Measurements from ENCODE around the gene PLEKHA8. TPM values are rescaled to one million over a fixed set of nuclear protein-coding genes. Genes with fewer than 3 reads are reported as not detected.

PLEKHA8 gene
- total RNA-seq, 6 experiments from 2014 or later = 2.7 to 8.1 (median 4.4) TPM

DNA sequence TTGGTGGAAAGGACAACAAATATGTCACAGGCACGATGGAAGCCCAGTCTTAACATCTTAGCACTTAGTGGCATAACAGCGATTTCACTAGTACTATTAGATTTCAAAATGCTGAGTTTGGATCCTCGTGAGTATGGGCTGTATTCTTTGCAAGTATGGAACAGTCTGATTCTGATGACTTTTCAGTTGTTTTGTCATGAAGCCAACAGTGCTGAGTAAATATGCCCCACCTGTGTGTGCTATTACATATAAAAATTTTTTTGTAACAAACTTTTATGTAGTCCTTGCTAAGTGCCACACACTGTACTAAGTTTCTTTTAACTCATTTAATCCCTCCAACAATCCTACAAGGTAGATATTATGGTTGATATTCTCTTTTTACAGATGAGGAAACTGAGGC, 137.4 kb downstream of the PLEKHA8 start:
- 50% methylated on average over 3 of the region's 3 CpGs for WGBS (ENCODE audit: insufficient coverage, low coverage, low lambda C conversion rate, missing lambda C conversion rate)
- no peak overlapping the region for H3K27ac ChIP-seq

DNA sequence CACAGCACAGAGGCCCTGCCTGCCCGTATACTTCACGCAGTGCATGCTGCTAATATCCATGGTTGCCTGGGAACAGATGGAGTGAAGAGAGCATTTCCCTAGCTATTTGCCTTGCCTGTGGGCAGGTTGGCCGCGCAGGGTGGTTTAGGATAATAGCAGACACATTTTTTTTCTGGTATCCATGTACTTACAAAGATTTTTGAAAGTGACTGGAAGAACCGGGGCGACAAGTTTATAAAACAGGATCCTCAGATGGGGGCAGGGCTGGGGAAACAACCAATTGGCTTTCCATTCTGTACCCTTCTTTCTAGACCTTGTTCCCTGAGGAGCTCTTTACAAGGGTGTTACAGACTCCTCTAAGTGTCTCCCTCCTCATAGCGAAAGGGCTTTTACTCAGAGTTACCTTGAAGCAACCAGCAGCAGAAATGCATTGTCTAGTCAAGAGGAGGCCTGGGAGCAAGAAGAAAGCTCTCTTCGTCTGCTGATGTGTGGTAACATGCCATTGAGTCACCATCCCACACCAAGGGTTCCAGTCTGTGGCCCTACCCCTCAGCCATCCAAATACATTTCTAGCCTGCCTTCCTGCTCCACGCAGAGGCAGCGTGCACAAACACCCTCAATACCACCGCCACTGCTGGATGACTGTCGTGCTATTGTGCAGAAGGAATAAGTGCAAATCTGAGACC, 138.1 kb downstream of the PLEKHA8 start:
- H3K27ac ChIP-seq = no peak overlapping the region
- H3K27me3 ChIP-seq = no peaks in the 10 kb centered on the region
- H3K36me3 ChIP-seq = no peaks in the 10 kb centered on the region
- no peak overlapping the region for H3K4me3 ChIP-seq
- H3K9me3 ChIP-seq = no peaks in the 10 kb centered on the region
- ATAC-seq = no peak
- intact Hi-C loops (cut with DNase I) = no loop called here
- 87% methylated on average over 12 of the region's 12 CpGs for WGBS (ENCODE audit: insufficient coverage, low coverage, low lambda C conversion rate, missing lambda C conversion rate)
- no peak for TF ChIP-seq POLR2A (IDR thresholded peaks at IDR 0.05)
- TF ChIP-seq, protein P1, sequence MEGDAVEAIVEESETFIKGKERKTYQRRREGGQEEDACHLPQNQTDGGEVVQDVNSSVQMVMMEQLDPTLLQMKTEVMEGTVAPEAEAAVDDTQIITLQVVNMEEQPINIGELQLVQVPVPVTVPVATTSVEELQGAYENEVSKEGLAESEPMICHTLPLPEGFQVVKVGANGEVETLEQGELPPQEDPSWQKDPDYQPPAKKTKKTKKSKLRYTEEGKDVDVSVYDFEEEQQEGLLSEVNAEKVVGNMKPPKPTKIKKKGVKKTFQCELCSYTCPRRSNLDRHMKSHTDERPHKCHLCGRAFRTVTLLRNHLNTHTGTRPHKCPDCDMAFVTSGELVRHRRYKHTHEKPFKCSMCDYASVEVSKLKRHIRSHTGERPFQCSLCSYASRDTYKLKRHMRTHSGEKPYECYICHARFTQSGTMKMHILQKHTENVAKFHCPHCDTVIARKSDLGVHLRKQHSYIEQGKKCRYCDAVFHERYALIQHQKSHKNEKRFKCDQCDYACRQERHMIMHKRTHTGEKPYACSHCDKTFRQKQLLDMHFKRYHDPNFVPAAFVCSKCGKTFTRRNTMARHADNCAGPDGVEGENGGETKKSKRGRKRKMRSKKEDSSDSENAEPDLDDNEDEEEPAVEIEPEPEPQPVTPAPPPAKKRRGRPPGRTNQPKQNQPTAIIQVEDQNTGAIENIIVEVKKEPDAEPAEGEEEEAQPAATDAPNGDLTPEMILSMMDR (IDR thresholded peaks at IDR 0.05) = no peak
- no peak for DNase-seq
- peaks cover 0 to 16% (median 7%) of the 10 kb centered on the region in 4 donors for H3K4me1 ChIP-seq

More for the DNA sequence above, 137.4 kb downstream of the PLEKHA8 start:
- ATAC-seq (no peak), DNase-seq (no peak)
- TF ChIP-seq, protein P1 (IDR thresholded peaks at IDR 0.05) = no peak
- TF ChIP-seq POLR2A (IDR thresholded peaks at IDR 0.05) = no peak
- H3K27me3 ChIP-seq = no peaks in the 10 kb centered on the region
- peaks cover 0 to 16% (median 7%) of the 10 kb centered on the region in 4 donors for H3K4me1 ChIP-seq
- no peaks in the 10 kb centered on the region for H3K36me3 ChIP-seq
- intact Hi-C loops (cut with DNase I) = no loop called here
- no peaks in the 10 kb centered on the region for H3K9me3 ChIP-seq
- no peak overlapping the region for H3K4me3 ChIP-seq

DNA sequence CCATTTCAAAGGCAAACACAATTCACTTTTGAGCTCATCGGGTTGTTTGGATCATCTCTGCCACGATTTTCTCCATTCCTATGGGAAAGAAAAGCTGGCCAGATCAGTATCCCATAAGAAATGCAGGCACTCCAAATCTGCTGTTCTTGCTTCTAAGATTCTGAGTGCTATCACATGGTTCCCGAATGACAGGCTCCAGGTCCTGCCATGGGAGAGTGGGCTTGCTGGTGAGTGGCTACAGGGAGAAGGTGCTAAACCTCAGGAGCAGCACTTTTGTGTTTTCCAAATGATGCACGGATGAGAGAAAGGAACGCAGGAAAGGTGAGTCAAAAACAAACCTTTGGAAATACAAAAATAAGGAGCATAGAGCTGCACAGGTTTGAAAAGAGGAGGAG, 138.6 kb downstream of the PLEKHA8 start:
- no peaks in the 10 kb centered on the region for H3K36me3 ChIP-seq
- H3K4me3 ChIP-seq = no peak overlapping the region
- TF ChIP-seq, protein P1 (IDR thresholded peaks at IDR 0.05) = no peak
- no peak for TF ChIP-seq POLR2A (IDR thresholded peaks at IDR 0.05)
- H3K9me3 ChIP-seq = no peaks in the 10 kb centered on the region
- intact Hi-C loops (cut with DNase I) = no loop called here
- no peaks in the 10 kb centered on the region for H3K27me3 ChIP-seq
- 86% methylated on average over 5 of the region's 5 CpGs for WGBS (ENCODE audit: insufficient coverage, low coverage, low lambda C conversion rate, missing lambda C conversion rate)
- no peak overlapping the region for H3K27ac ChIP-seq
- no peak for DNase-seq
- H3K4me1 ChIP-seq = peaks cover 0 to 16% (median 7%) of the 10 kb centered on the region in 4 donors
- no peak for ATAC-seq

DNA sequence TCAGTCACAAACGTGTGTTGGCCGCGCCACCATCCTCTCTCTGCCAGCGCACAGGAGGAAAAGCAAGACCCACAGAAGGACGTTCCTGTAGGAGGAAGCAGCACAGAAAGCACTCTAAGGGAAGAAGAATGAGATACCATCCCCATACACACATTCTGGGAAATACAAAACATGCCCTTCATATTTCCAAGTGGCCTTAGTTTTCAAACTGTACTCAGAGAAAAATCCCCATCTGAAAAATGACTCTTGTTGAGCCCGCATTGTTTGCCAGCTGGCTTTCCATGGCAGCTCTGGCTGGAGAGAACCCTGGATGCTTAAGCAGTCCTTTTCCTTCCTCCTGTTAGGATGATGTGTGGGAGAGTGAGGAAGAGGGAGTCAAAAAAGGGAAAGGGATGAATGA, 139.7 kb downstream of the PLEKHA8 start:
- peaks cover 0 to 16% (median 7%) of the 10 kb centered on the region in 4 donors for H3K4me1 ChIP-seq
- H3K9me3 ChIP-seq = no peaks in the 10 kb centered on the region
- no peaks in the 10 kb centered on the region for H3K36me3 ChIP-seq
- no peak overlapping the region for H3K27ac ChIP-seq
- H3K4me3 ChIP-seq = no peak overlapping the region
- DNase-seq (no peak), ATAC-seq (no peak)
- WGBS (ENCODE audit: insufficient coverage, low coverage, low lambda C conversion rate, missing lambda C conversion rate) = 100% methylated on average over 1 of the region's 6 CpGs
- no peak for TF ChIP-seq POLR2A (IDR thresholded peaks at IDR 0.05)
- TF ChIP-seq, protein P1 (IDR thresholded peaks at IDR 0.05) = no peak
- no peaks in the 10 kb centered on the region for H3K27me3 ChIP-seq
- intact Hi-C loops (cut with DNase I) = no loop called here

All from right lobe of liver (tissue), 6 donors.